Nucleus accumbens (tissue), 56 donors: ENCODE data around the gene NEDD4L.
"Not testable (repeated sequence)": the region's sequence is repeated elsewhere in the genome, so short reads cannot be mapped to it uniquely, and the experiment has no call there.

Experiments
- DNase-seq, 56 donors: peaks; one replicate each; lab custom pipeline; 2025; lab: John Stamatoyannopoulos, UW

NEDD4L gene

DNA sequence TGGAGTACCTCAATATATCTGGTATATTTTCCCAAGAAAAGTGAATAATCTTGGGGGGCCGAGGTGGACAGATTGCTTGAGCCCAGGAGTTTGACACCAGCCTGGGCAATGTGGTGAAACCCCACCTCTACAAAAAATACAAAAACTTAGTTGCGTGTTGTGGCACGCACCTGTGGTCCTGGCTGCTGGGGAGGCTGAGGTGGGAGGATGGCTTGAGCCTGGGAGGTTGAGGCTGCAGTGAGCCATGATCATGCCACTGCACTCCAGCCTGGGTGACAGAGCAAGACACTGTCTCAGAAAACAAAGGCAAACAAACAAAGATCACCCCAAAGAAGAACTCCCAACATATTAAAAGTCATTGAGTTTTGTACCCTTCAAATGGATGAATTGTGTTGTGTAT, 6.9 kb downstream of the NEDD4L start:
- not testable (repeated sequence) for DNase-seq

- DNase-seq, result no peak
These were observed 7.9 kb downstream of the NEDD4L start for GRCh38 chr18:58051765-58052460.

GRCh38 chr18:58052960-58053359, 8.9 kb downstream of the NEDD4L start:
- DNase-seq, result no peak

- DNase-seq, result no peak
These were observed 10.2 kb downstream of the NEDD4L start for GRCh38 chr18:58054041-58054781.

DNA sequence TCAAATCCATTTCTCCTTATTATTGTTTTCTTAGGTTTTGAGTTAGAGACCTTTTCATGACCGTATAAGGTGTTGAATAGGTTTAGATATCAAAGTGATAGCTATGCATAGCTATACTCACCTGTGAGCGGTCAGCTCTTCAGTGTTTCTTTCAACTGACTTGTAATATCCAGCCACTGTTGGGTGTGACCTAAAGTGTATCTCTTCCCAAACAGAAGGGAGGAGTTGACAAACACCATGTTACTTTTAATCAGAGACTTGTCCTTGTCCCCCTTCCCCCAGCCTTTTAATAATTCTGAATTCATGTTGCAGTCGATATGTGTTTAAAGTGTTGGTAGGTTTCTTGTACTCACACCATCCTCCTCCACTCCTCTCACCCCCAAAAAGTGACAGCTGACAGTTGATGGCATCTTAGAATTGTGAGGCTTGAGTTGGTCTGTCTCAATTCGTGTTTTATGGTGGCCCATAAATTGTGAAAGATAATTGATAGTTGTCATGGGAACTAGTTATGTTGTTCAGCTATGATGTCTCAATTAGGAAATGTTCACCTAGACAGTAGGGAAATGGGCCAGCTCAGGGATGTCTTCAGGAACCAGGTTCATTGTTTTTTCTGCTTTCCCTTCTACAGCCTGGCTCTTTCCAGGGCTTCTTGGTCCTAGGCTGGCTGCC, 12.0 kb downstream of the NEDD4L start:
- DNase-seq, result no peak

DNA sequence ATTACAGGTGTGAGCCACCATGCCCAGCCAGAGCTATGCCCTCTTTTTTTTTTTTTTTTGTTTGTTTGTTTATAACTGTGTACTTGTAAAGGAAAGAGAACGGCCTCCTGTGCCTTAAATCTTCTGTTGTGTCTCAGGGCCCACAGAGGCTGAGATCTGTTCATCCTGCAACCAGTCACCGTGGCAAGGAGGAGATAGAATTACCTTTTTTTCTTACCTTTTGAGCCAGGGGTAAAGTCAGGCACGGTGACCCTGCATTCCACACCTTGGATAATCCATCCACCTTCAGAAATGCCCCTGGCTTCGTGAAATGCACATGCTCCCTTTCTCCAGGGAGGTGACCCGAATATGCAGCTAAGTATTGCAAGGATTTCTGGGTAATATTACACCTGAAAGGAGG, 12.8 kb downstream of the NEDD4L start:
- no peak for DNase-seq

GRCh38 chr18:58057291-58057965, 13.4 kb downstream of the NEDD4L start:
- peak in 24 of 56 donors; percentile 2 to 57 (median 24) for DNase-seq

DNA sequence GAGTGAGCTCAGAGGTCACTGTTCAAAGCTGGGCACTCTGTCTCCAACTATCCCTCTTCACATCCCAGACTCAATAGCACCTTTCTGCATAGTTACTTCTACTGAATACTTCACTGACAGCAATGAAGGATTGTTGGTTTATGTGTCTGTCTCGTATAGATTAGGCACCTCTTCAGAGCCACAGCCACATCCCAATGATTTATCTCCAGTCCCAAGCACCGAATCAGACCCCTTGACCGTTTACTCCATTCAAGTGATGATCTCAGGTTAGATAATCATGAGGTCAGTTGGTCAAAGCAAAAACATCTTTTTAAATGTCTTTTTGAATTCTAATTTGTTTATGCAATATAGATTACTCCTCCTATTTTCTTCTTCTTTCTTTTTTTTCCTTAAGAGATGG, 14.7 kb downstream of the NEDD4L start:
- no peak for DNase-seq

GRCh38 chr18:58060254-58060653, 16.2 kb downstream of the NEDD4L start:
- DNase-seq, result no peak

DNA sequence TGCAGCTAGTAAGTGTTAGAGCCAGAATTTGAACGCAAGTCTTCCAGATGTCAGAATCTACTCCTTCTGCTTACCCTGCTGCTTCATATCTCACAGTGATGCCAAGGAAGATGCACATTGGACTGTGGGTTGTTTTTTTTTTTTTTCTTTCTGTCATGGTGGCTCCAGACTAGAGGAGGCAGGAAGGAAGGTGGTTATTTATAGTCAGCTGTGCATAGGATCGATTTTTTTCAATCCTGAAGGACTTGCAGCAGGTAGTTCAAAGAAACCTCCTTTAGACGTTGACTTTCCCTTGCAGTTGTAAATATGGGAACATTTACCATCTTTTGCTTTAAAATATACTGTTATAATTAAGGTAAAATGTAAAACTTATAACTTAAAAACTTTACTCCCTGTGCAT, 17.3 kb downstream of the NEDD4L start:
- no peak for DNase-seq

DNA sequence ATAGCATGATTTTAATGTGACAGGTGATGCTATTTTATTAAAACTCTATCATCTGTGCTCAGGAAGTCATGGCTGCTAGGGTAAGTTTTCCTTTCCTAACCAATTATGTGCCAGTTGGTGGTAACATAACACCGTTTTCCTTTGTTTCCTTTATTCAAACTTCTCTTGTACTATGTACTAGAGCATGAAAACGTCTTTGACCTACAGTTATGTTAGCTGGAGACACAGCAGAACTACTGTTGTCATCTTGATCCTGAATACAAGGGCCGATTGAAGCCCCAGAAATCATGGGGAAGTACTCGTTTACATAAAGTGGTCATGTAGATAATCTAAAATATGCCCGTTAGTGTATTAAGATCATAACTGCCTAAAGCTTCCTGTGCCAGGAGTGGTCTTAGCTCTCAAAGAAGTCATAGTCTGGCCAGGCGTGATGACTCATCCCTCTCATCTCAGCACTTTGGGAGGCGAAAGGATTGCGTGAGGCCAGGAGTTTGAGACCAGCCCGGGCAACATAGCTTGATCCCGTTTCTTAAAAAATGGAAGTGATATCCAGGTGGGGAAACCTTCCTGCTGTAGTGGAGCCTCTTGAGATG, 20.5 kb downstream of the NEDD4L start:
- DNase-seq, result no peak

GRCh38 chr18:58065956-58066355, 21.9 kb downstream of the NEDD4L start:
- no peak for DNase-seq

- DNase-seq, result no peak
These were observed 23.6 kb downstream of the NEDD4L start for GRCh38 chr18:58067601-58068000.

DNA sequence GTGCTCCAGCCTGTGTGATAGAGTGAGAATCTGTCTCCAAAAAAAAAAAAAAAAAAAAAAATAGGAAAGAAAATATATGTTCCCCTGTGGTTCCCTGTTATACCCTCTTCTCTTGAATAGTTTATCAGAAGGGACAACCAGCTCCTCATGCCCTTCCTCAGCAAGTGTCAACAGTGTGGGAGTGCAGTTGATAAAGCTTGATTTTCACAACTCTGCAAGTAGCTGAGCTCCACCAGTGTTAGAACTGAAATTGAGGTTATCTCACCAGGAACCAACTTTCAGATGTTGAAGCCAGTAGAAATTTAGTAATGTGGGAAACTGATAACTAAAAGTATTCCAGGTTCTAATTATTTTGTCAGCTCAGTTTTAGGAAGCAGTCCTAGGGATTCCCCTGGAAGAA, 25.1 kb downstream of the NEDD4L start:
- no peak for DNase-seq

GRCh38 chr18:58069721-58070292, 25.8 kb downstream of the NEDD4L start:
- no peak for DNase-seq

DNA sequence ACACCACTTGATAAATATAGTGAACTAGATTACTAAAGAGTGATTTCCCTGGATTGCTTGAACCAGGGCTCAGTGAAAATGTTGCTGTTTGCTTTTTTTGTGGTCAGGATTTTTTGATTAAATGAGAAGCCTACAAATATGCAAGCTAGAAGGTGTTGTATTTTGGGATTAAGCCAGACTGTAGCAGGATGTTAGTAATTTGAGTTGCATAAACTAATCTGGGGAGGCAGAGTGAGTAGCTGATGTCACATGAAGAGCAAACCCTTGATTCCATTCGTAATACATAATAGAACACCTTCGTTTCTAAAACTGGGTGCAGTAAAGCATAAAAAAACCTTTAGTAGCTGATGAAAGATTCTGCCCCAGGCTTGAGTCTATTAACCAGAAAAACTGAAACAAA, 32.0 kb downstream of the NEDD4L start:
- DNase-seq, result no peak

- no peak for DNase-seq
These were observed 33.3 kb downstream of the NEDD4L start for GRCh38 chr18:58077329-58077728.

- DNase-seq, result no peak
These were observed 35.0 kb downstream of the NEDD4L start for GRCh38 chr18:58078889-58079573.

DNA sequence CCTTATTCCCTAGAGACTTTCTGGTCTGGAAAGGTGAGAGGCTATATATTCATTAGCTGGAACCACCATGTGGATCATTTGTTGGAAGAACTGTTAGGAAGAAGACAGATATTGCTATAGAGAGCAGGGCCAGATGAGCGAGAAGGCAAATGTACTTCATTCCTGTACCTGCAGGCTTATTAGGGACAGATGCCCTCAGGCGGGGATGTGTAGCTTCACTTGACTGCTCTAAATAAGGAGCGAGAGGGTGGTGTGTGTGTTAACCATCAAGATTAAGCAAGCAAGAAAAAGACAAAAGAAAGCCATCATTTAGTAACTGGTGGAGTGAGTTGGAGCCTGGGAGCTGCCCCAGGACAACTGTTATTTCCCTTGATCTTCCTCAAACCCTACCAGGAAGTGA, 36.4 kb downstream of the NEDD4L start:
- no peak for DNase-seq
